H9 (cell line): ENCODE results near the gene STN1. TPM values are rescaled to one million over a fixed set of nuclear protein-coding genes. Genes with fewer than 3 reads are reported as not detected.

Experiments
- DNase-seq: peaks from one replicate; pipeline ENCODE4 v3.0.0-alpha.2; 2017
- H2AFZ ChIP-seq: one replicate; pipeline ENCODE4 v1.6.1; 2013; ENCODE audit warnings: mild to moderate bottlenecking, low read length, control low read depth, moderate library complexity
- H2AK5ac ChIP-seq: 2 replicates; pipeline ENCODE4 v1.6.1; 2013; ENCODE audit warnings: low read length, control low read depth, mixed read lengths; ENCODE audit not compliant: insufficient read length
- H2BK120ac ChIP-seq: one replicate; pipeline ENCODE4 v1.6.1; 2013; ENCODE audit warnings: low read depth, mild to moderate bottlenecking, low read length, control low read depth, inconsistent platforms; ENCODE audit not compliant: poor library complexity, severe bottlenecking
- H2BK12ac ChIP-seq: 2 replicates; pipeline ENCODE4 v1.6.1; 2013; ENCODE audit warnings: low read length, control low read depth, mixed read lengths, low read depth; ENCODE audit not compliant: insufficient read length
- H2BK15ac ChIP-seq: 2 replicates; pipeline ENCODE4 v1.6.1; 2013; ENCODE audit warnings: low read depth, low read length, control low read depth
- H2BK20ac ChIP-seq: one replicate; pipeline ENCODE4 v1.6.1; 2013; ENCODE audit warnings: low read depth, mild to moderate bottlenecking, low read length, control low read depth, inconsistent platforms; ENCODE audit not compliant: poor library complexity, severe bottlenecking
- H2BK5ac ChIP-seq: 2 replicates; pipeline ENCODE4 v1.6.1; 2013; ENCODE audit warnings: low read length, control low read depth, mixed read lengths; ENCODE audit not compliant: insufficient read length
- H3K14ac ChIP-seq: 2 replicates; pipeline ENCODE4 v1.6.1; 2013; ENCODE audit warnings: low read length, control low read depth; ENCODE audit not compliant: insufficient read depth
- H3K18ac ChIP-seq: 2 replicates; pipeline ENCODE4 v1.6.1; 2013; ENCODE audit warnings: low read depth, mild to moderate bottlenecking, mixed read lengths, low read length, control low read depth; ENCODE audit not compliant: insufficient read length
- H3K23ac ChIP-seq: 2 replicates; pipeline ENCODE4 v1.6.1; 2013; ENCODE audit warnings: low read length, control low read depth, mixed read lengths, low read depth; ENCODE audit not compliant: insufficient read length
- H3K23me2 ChIP-seq: 2 replicates; pipeline ENCODE4 v1.6.1; 2013; ENCODE audit warnings: low read depth, mild to moderate bottlenecking, mixed read lengths, low read length, control low read depth; ENCODE audit not compliant: insufficient read length, poor library complexity, severe bottlenecking
- H3K27ac ChIP-seq: 2 replicates; pipeline ENCODE4 v1.5.1; 2013; ENCODE audit warnings: low read length, control low read depth, mixed read lengths, low read depth; ENCODE audit not compliant: insufficient read length
- H3K27me3 ChIP-seq: 2 replicates; pipeline ENCODE4 v1.6.1; 2013; ENCODE audit warnings: low read length, control low read depth, inconsistent platforms; ENCODE audit not compliant: insufficient read depth
- H3K4ac ChIP-seq: 2 replicates; pipeline ENCODE4 v1.6.1; 2013; ENCODE audit warnings: low read depth, mild to moderate bottlenecking, control low read depth, inconsistent platforms, low read length, moderate library complexity
- H3K4me1 ChIP-seq: 2 replicates; pipeline ENCODE4 v1.6.1; 2013; ENCODE audit warnings: low read length, control low read depth, inconsistent platforms; ENCODE audit not compliant: insufficient read depth
- H3K4me2 ChIP-seq: 2 replicates; pipeline ENCODE4 v1.6.1; 2013; ENCODE audit warnings: low read length, control low read depth, mixed read lengths; ENCODE audit not compliant: insufficient read length, insufficient read depth
- H3K56ac ChIP-seq: 2 replicates; pipeline ENCODE4 v1.6.1; 2013; ENCODE audit warnings: low read depth, mild to moderate bottlenecking, mixed read lengths, low read length, control low read depth; ENCODE audit not compliant: insufficient read length
- H3K79me1 ChIP-seq: 2 replicates; pipeline ENCODE4 v1.6.1; 2013; ENCODE audit warnings: low read depth, mild to moderate bottlenecking, moderate library complexity, low read length, control low read depth, inconsistent platforms; ENCODE audit not compliant: insufficient read depth, poor library complexity, severe bottlenecking
- H3K79me2 ChIP-seq: 2 replicates; pipeline ENCODE4 v1.6.1; 2013; ENCODE audit warnings: low read length, control low read depth, inconsistent platforms; ENCODE audit not compliant: insufficient read depth
- H3K9ac ChIP-seq: 2 replicates; pipeline ENCODE4 v1.6.1; 2013; ENCODE audit warnings: low read length, control low read depth, mixed read lengths; ENCODE audit not compliant: insufficient read length; ENCODE audit errors: extremely low read depth
- H3K9me3 ChIP-seq: one replicate; pipeline ENCODE4 v1.6.1; 2013; ENCODE audit warnings: low read depth, low read length, inconsistent platforms; ENCODE audit not compliant: control insufficient read depth
- H3T11ph ChIP-seq: one replicate; pipeline ENCODE4 v1.6.1; 2013; ENCODE audit warnings: mild to moderate bottlenecking, low read length, control low read depth, inconsistent platforms
- H4K20me1 ChIP-seq: one replicate; pipeline ENCODE4 v1.6.1; 2013; ENCODE audit not compliant: control insufficient read depth, insufficient read length, insufficient read depth
- H4K5ac ChIP-seq: 2 replicates; pipeline ENCODE4 v1.6.1; 2013; ENCODE audit warnings: low read depth, mild to moderate bottlenecking, mixed read lengths, low read length, control low read depth; ENCODE audit not compliant: insufficient read length
- H4K8ac ChIP-seq: replicated peaks from 2 replicates; pipeline ENCODE4 v1.6.1; 2013; ENCODE audit warnings: low read length, control low read depth, mixed read lengths, low read depth; ENCODE audit not compliant: insufficient read length
- H4K91ac ChIP-seq: 2 replicates; pipeline ENCODE4 v1.6.1; 2013; ENCODE audit warnings: low read depth, mild to moderate bottlenecking, moderate library complexity, mixed read lengths, low read length, control low read depth; ENCODE audit not compliant: insufficient read length
- H3K27ac Mint-ChIP-seq, 3 experiments: 2 replicates in 2 of 3; 3 replicates in 1 of 3; pipeline ENCODE4 v1.8.0; 2020 to 2021; ENCODE audit warnings: mixed read lengths in 3 of 3, mild to moderate bottlenecking in 1 of 3, moderate library complexity in 1 of 3
- H3K27me3 Mint-ChIP-seq: 2 replicates; pipeline ENCODE4 v1.8.0; 2021; ENCODE audit warnings: low read depth, mild to moderate bottlenecking, moderate library complexity, mixed read lengths
- H3K36me3 Mint-ChIP-seq, 3 experiments: 2 replicates in 2 of 3; 3 replicates in 1 of 3; pipeline ENCODE4 v1.8.0; 2020 to 2021; ENCODE audit warnings: low read depth in 3 of 3, mixed read lengths in 3 of 3; ENCODE audit not compliant: insufficient read depth in 1 of 3
- H3K4me1 Mint-ChIP-seq, 2 experiments: 2 replicates each; pipeline ENCODE4 v1.8.0; 2020; ENCODE audit warnings: mixed read lengths in 2 of 2
- H3K4me3 Mint-ChIP-seq, 2 experiments: 2 replicates in 1 of 2; 3 replicates in 1 of 2; pipeline ENCODE4 v1.8.0; 2020 to 2021; ENCODE audit warnings: mild to moderate bottlenecking in 2 of 2, mixed read lengths in 2 of 2, moderate library complexity in 1 of 2
- H3K9me3 Mint-ChIP-seq, 2 experiments: 2 replicates in 1 of 2; 3 replicates in 1 of 2; pipeline ENCODE4 v1.8.0; 2020; ENCODE audit warnings: mild to moderate bottlenecking in 2 of 2, mixed read lengths in 2 of 2, moderate library complexity in 1 of 2
- WGBS: extraction: QIAGEN DNeasy Blood & Tissue Kit; methylation state at CpG from one replicate; pipeline ENCODE4 v1.1.7; 2013; ENCODE audit warnings: missing lambda C conversion rate, low lambda C conversion rate, mixed read lengths; ENCODE audit not compliant: insufficient read length; ENCODE audit errors: extremely low coverage; 5-methylcytosine and 5-hydroxymethylcytosine counted together
- total RNA-seq: library from RNA; stranded (reverse); gene quantifications from 2 replicates; pipeline ENCODE4 v1.2.1, GENCODE V29; 2021
- TF ChIP-seq, protein P1 (sequence below): fragments of 200-600 bp; sonication (generic); conservative IDR thresholded peaks from 3 replicates; pipeline ENCODE4 v1.8.0; 2021; ENCODE audit warnings: antibody characterized with exemption, mild to moderate bottlenecking

The STN1 gene
- total RNA-seq, 1 experiment from 2014 or later: 11.3 TPM

- no peak overlapping the region for H2AK5ac ChIP-seq
- no peak overlapping the region for H3K23ac ChIP-seq
- no peak overlapping the region for H3K4ac ChIP-seq
- no peaks in the 10 kb centered on the region for H3K79me1 ChIP-seq
- no peak overlapping the region for H4K91ac ChIP-seq
- H3K27ac ChIP-seq: no peak overlapping the region
- no peak overlapping the region for H2BK12ac ChIP-seq
- H4K8ac ChIP-seq: no peak overlapping the region
- no peaks in the 10 kb centered on the region for H3K27me3 Mint-ChIP-seq
- no peak overlapping the region for H3K56ac ChIP-seq
- no peak overlapping the region for H3T11ph ChIP-seq
- no peak overlapping the region for H3K4me3 Mint-ChIP-seq
- no peak overlapping the region for H2BK20ac ChIP-seq
- H3K79me2 ChIP-seq: no peaks in the 10 kb centered on the region
- H3K4me1 Mint-ChIP-seq: peaks cover 3 to 6% of the 10 kb centered on the region in 2 experiments
- H3K18ac ChIP-seq: no peak overlapping the region
- H3K27me3 ChIP-seq: no peaks in the 10 kb centered on the region
- no CpG with 5 or more reads among the region's 3 CpGs for WGBS
- H3K4me2 ChIP-seq: no peak overlapping the region
- no peak overlapping the region for H2AFZ ChIP-seq
- no peak overlapping the region for H4K5ac ChIP-seq
- DNase-seq: no peak
- no peaks in the 10 kb centered on the region for H3K9me3 Mint-ChIP-seq
- no peaks in the 10 kb centered on the region for H3K4me1 ChIP-seq
- no peaks in the 10 kb centered on the region for H3K23me2 ChIP-seq
- H4K20me1 ChIP-seq: no peaks in the 10 kb centered on the region
- TF ChIP-seq, protein P1, sequence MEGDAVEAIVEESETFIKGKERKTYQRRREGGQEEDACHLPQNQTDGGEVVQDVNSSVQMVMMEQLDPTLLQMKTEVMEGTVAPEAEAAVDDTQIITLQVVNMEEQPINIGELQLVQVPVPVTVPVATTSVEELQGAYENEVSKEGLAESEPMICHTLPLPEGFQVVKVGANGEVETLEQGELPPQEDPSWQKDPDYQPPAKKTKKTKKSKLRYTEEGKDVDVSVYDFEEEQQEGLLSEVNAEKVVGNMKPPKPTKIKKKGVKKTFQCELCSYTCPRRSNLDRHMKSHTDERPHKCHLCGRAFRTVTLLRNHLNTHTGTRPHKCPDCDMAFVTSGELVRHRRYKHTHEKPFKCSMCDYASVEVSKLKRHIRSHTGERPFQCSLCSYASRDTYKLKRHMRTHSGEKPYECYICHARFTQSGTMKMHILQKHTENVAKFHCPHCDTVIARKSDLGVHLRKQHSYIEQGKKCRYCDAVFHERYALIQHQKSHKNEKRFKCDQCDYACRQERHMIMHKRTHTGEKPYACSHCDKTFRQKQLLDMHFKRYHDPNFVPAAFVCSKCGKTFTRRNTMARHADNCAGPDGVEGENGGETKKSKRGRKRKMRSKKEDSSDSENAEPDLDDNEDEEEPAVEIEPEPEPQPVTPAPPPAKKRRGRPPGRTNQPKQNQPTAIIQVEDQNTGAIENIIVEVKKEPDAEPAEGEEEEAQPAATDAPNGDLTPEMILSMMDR: no peak
- no peak overlapping the region for H2BK5ac ChIP-seq
- no peaks in the 10 kb centered on the region for H3K36me3 Mint-ChIP-seq
- no peak overlapping the region for H3K14ac ChIP-seq
- no peak overlapping the region for H2BK15ac ChIP-seq
- no peaks in the 10 kb centered on the region for H3K9me3 ChIP-seq
- H3K27ac Mint-ChIP-seq: no peak overlapping the region
- no peak overlapping the region for H3K9ac ChIP-seq
- H2BK120ac ChIP-seq: no peak overlapping the region
Observed at GRCh38 chr10:103947799-103948516, 30.0 kb upstream of the STN1 start.
